Gastroesophageal sphincter (tissue), 4 donors: ENCODE data around the gene NRDC. TPM values are rescaled to one million over a fixed set of nuclear protein-coding genes. Genes with fewer than 3 reads are reported as not detected.

Experiments
- ATAC-seq: fragments of 150-250 bp; one replicate; pipeline ENCODE4 v1.9.1; 2016; ENCODE audit warnings: mild to moderate bottlenecking, moderate library complexity
- H3K27ac ChIP-seq, 4 donors: fragments of 200-600 bp; sonication (generic) in 3 of 4; 1 replicate in 3 of 4; 2 replicates in 1 of 4; pipeline ENCODE4 v1.5.1; 2016 to 2019
- H3K27me3 ChIP-seq: fragments of 200-600 bp; sonication (generic); one replicate; pipeline ENCODE4 v1.5.1; 2019
- H3K36me3 ChIP-seq, 2 donors: fragments of 200-600 bp; sonication (generic); one replicate each; pipeline ENCODE4 v1.5.1; 2019; ENCODE audit warnings: control low read depth in 1 of 2
- H3K4me1 ChIP-seq, 3 donors: fragments of 200-600 bp; sonication (generic); 1 replicate in 2 of 3; 2 replicates in 1 of 3; pipeline ENCODE4 v1.5.1; 2016 to 2019; ENCODE audit warnings: control low read depth in 2 of 3
- H3K4me3 ChIP-seq, 2 donors: fragments of 200-600 bp; sonication (generic); one replicate each; pipeline ENCODE4 v1.5.1; 2019; ENCODE audit warnings: mild to moderate bottlenecking in 1 of 2, moderate library complexity in 1 of 2
- H3K9me3 ChIP-seq, 3 donors: fragments of 200-600 bp; sonication (generic); one replicate each; pipeline ENCODE4 v1.5.1; 2017 to 2019; ENCODE audit warnings: control low read depth in 2 of 3
- EP300 ChIP-seq: sonication (generic); formaldehyde crosslinking; IDR thresholded peaks from one replicate; pipeline ENCODE4 v1.6.1; 2017; ENCODE audit warnings: antibody characterized with exemption, mild to moderate bottlenecking
- POLR2A ChIP-seq, 2 donors: fragments of 450-650 bp; IDR thresholded peaks; one replicate each; pipeline ENCODE4 v1.6.1; 2017; ENCODE audit warnings: antibody characterized with exemption in 2 of 2, mild to moderate bottlenecking in 2 of 2, moderate library complexity in 1 of 2
- POLR2AphosphoS5 ChIP-seq: sonication (generic); formaldehyde crosslinking; IDR thresholded peaks from one replicate; pipeline ENCODE4 v1.6.1; 2017; ENCODE audit warnings: antibody characterized with exemption
- WGBS, 2 donors: methylation state at CpG; one replicate each; pipeline ENCODE4 v1.1.5; 2018; ENCODE audit warnings: low coverage in 1 of 2; 5-methylcytosine and 5-hydroxymethylcytosine counted together
- total RNA-seq, 4 donors: library from RNA; depleted of rRNA; stranded (reverse); fragments of >200 nt; gene quantifications; one replicate each; pipeline ENCODE4 v1.1.0, GENCODE V29; 2016
- TF ChIP-seq, protein P1 (sequence below), 4 experiments: fragments of 200-600 bp in 2 of 4; fragments of 450-650 bp in 2 of 4; sonication (generic) in 1 of 4; IDR thresholded peaks; one replicate each; pipeline ENCODE4 v1.5.1; 2017 to 2019; ENCODE audit warnings: antibody characterized with exemption in 4 of 4, mild to moderate bottlenecking in 2 of 4, moderate library complexity in 2 of 4

Gene NRDC
- total RNA-seq, 4 donors from 2014 or later, result 61.1 to 78.1 (median 67.5) TPM

DNA sequence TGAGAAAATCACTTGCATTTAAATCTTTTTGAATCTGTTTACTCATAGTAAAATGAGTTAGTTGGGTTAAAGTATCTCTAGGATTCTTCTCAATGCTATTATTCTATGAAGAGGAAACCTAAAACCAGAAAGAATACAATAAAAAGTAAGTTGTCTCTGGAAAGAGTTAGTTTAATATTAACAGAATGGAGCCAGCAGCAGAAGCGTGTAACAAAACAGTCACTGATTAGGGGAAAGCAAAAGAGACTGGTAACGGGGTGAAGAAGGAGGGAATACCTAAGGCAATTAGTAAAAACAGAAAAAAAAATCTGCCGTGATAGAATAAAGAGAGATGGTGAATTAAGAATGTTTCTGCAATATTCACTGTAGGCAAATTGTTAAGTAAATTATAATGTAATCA, 60.0 kb downstream of the NRDC start:
- H3K9me3 ChIP-seq, result no peaks in the 10 kb centered on the region
- TF ChIP-seq POLR2A (IDR thresholded peaks at IDR 0.05) (no peak), EP300 (no peak), POLR2AphosphoS5 (no peak)
- TF ChIP-seq, protein P1, sequence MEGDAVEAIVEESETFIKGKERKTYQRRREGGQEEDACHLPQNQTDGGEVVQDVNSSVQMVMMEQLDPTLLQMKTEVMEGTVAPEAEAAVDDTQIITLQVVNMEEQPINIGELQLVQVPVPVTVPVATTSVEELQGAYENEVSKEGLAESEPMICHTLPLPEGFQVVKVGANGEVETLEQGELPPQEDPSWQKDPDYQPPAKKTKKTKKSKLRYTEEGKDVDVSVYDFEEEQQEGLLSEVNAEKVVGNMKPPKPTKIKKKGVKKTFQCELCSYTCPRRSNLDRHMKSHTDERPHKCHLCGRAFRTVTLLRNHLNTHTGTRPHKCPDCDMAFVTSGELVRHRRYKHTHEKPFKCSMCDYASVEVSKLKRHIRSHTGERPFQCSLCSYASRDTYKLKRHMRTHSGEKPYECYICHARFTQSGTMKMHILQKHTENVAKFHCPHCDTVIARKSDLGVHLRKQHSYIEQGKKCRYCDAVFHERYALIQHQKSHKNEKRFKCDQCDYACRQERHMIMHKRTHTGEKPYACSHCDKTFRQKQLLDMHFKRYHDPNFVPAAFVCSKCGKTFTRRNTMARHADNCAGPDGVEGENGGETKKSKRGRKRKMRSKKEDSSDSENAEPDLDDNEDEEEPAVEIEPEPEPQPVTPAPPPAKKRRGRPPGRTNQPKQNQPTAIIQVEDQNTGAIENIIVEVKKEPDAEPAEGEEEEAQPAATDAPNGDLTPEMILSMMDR (IDR thresholded peaks at IDR 0.05), result no peak
- WGBS, 2 donors, result 85 to 87% methylated on average over 2 to 3 of the region's 3 CpGs
- no peak for ATAC-seq
- H3K27ac ChIP-seq, result no peak overlapping the region
- no peaks in the 10 kb centered on the region for H3K27me3 ChIP-seq
- H3K4me1 ChIP-seq, result no peaks in the 10 kb centered on the region
- H3K4me3 ChIP-seq, result no peak overlapping the region
- peaks cover 3 to 95% of the 10 kb centered on the region in 2 donors for H3K36me3 ChIP-seq

DNA sequence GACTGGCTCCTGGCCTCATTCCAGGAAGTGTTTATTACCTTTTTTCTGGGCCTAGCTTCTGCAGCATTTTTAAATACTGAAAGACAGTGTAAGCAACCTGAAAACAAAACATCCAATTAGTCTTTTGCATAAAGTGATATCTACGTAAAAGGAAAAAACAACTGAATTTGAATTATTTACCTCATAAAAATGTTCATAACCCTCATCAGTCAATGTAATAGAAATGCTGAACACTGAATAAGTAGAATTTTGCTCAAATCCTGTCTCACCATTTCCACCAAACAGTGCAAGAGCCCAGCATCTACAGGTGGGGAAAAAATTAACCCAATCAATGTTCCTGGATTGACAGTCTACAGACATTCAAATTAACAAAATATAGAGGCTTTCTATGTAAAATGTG, 64.0 kb downstream of the NRDC start:
- Histone ChIP-seq H3K27ac (no peak overlapping the region), H3K4me3 (no peak overlapping the region), H3K27me3 (no peaks in the 10 kb centered on the region), H3K4me1 (no peaks in the 10 kb centered on the region), H3K9me3 (no peaks in the 10 kb centered on the region), H3K36me3 (peaks cover 0 to 97% of the 10 kb centered on the region in 2 donors)
- 100% methylated on average over 1 of the region's 1 CpG for WGBS, 2 donors
- TF ChIP-seq, protein P1 (IDR thresholded peaks at IDR 0.05), result no peak
- ATAC-seq, result no peak

DNA sequence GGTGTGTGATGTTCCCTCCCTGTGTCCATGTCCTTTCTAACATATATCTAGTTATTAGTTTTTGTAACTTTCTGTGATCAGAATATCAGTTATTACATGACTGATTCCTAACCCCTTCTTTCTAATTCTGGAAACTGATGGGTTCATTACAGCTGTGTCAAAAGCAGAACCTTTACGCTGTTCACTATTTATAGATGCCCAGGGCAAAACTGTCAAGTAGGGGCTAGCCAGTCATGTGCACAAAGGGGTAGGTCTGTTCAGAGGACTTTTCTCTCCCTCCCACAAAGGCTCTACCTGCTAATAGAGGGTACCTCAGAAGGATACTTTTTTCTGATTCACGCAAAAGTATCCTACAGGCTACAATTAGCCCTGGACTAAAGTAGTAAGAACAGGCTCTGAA, 79.2 kb downstream of the NRDC start:
- peaks cover 3 to 98% of the 10 kb centered on the region in 2 donors for H3K36me3 ChIP-seq
- no peaks in the 10 kb centered on the region for H3K27me3 ChIP-seq
- no peak overlapping the region for H3K27ac ChIP-seq
- no peaks in the 10 kb centered on the region for H3K4me1 ChIP-seq
- TF ChIP-seq EP300 (no peak), POLR2A (IDR thresholded peaks at IDR 0.05) (no peak), POLR2AphosphoS5 (no peak)
- TF ChIP-seq, protein P1 (IDR thresholded peaks at IDR 0.05), result no peak
- no peak for ATAC-seq
- 92 to 100% methylated on average over 2 of the region's 2 CpGs for WGBS, 2 donors
- no peak overlapping the region for H3K4me3 ChIP-seq
- H3K9me3 ChIP-seq, result no peaks in the 10 kb centered on the region

DNA sequence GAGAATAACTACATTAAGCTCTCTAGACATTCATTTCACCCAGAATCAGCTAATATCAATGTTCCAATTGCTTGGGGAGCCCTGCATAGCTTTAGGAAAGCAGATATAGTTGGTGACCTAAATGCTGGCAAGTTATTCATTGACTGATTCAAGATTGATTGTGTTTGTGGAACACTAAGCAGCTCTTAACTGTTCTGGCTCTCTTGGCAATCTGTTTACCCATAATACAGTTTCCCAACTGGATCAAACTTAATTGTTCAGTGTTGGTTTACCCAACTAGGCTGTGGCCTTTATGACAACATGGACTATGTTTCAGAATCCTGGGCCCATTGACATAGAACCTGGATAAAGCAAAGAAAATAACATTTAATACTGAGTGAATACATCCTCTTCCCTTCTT, 83.7 kb downstream of the NRDC start:
- no peak for ATAC-seq
- Histone ChIP-seq H3K27me3 (no peaks in the 10 kb centered on the region), H3K4me1 (no peaks in the 10 kb centered on the region), H3K36me3 (peaks cover under 1 to 100% of the 10 kb centered on the region in 2 donors), H3K27ac (no peak overlapping the region), H3K9me3 (no peaks in the 10 kb centered on the region), H3K4me3 (no peak overlapping the region)
- TF ChIP-seq POLR2AphosphoS5 (no peak), POLR2A (IDR thresholded peaks at IDR 0.05) (no peak), EP300 (no peak)
- TF ChIP-seq, protein P1 (IDR thresholded peaks at IDR 0.05), result no peak

DNA sequence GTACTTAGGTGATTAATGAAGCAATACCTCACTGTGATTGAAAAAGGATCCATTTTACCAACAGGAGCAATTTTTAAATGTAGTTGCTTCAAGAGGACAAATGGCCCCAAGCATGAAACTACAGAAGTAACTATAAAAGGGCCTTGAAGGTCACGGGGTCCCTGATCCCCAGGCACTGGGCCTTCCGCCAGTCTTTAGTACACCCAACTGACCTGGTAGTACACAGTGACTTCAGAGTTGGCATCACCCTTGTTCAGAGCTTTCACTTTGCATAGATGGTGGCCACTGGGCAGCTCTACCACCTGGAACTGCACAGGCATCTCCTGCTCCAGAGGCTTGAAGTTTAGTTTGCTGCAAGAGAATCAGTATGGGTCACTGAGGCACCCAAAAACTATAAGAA, 84.3 kb downstream of the NRDC start:
- Histone ChIP-seq H3K36me3 (peaks cover 0 to 100% of the 10 kb centered on the region in 2 donors), H3K9me3 (no peaks in the 10 kb centered on the region), H3K27me3 (no peaks in the 10 kb centered on the region), H3K4me1 (no peaks in the 10 kb centered on the region), H3K27ac (no peak overlapping the region), H3K4me3 (no peak overlapping the region)
- no peak for TF ChIP-seq EP300
- no peak for TF ChIP-seq POLR2A (IDR thresholded peaks at IDR 0.05)
- TF ChIP-seq POLR2AphosphoS5, result no peak
- TF ChIP-seq, protein P1 (IDR thresholded peaks at IDR 0.05), result no peak
- WGBS, 2 donors, result 90 to 94% methylated on average over 2 of the region's 2 CpGs
- no peak for ATAC-seq
